ENCODE results near the gene ZNF575.
A peak's percentile ranks its signal among the peaks of the same experiment; 100 is the strongest.

ZNF575 gene

GRCh38 chr19:43574424-43575155, 41.6 kb downstream of the ZNF575 start:
- Histone ChIP-seq H3K36me3 (replicated peaks) (no peaks in the 10 kb centered on the region), H3K27me3 (replicated peaks) (no peaks in the 10 kb centered on the region), H3K4me3 (ENCODE audit: low read depth, low read length) (peak overlapping the region; percentile 90), H3K27ac (peak overlapping the region; percentile 63)
- in situ Hi-C loops (cut with HindIII; ENCODE audit: low pct_ligation_motif_present, low sequenced_read_pairs), result no loop called here
- TF ChIP-seq CTCF (IDR thresholded peaks at IDR 0.05; ENCODE audit: low read depth, low read length, missing control alignments), result no peak
- DNase-seq, result peak; percentile 22

- peak; percentile 97 for DNase-seq
- Histone ChIP-seq H3K4me3 (ENCODE audit: low read depth, low read length) (peak within 1 kb of the TSS; percentile 90), H3K27me3 (replicated peaks) (no peaks in the 10 kb centered on the region), H3K36me3 (replicated peaks) (no peaks in the 10 kb centered on the region), H3K27ac (peak within 1 kb of the TSS; percentile 63)
- no peak for TF ChIP-seq CTCF (IDR thresholded peaks at IDR 0.05; ENCODE audit: low read depth, low read length, missing control alignments)
- in situ Hi-C loops (cut with HindIII; ENCODE audit: low pct_ligation_motif_present, low sequenced_read_pairs), result no loop called here
These were observed 42.4 kb downstream of the ZNF575 start, which contains the start of the genes PINLYP and XRCC1 for GRCh38 chr19:43575156-43575950. Gene PINLYP, plus strand, starts transcription at chr19:43575801. Its CDS starts 1,391 bp downstream, at chr19:43577192. Gene XRCC1, minus strand, starts transcription at chr19:43575527. Its CDS starts 69 bp downstream, at chr19:43575458.

GRCh38 chr19:43575955-43576878, 43.2 kb downstream of the ZNF575 start:
- DNase-seq, result no peak
- H3K27me3 ChIP-seq (replicated peaks), result no peaks in the 10 kb centered on the region
- in situ Hi-C loops (cut with HindIII; ENCODE audit: low pct_ligation_motif_present, low sequenced_read_pairs), result no loop called here
- H3K36me3 ChIP-seq (replicated peaks), result no peaks in the 10 kb centered on the region
- H3K27ac ChIP-seq, result peak overlapping the region; percentile 50
- H3K4me3 ChIP-seq (ENCODE audit: low read depth, low read length), result peak overlapping the region; percentile 48
- TF ChIP-seq CTCF (IDR thresholded peaks at IDR 0.05; ENCODE audit: low read depth, low read length, missing control alignments), result no peak

- TF ChIP-seq CTCF (IDR thresholded peaks at IDR 0.05; ENCODE audit: low read depth, low read length, missing control alignments), result no peak
- Histone ChIP-seq H3K27ac (no peak overlapping the region), H3K36me3 (replicated peaks) (no peaks in the 10 kb centered on the region), H3K27me3 (replicated peaks) (no peaks in the 10 kb centered on the region), H3K4me3 (ENCODE audit: low read depth, low read length) (no peak overlapping the region)
- in situ Hi-C loops (cut with HindIII; ENCODE audit: low pct_ligation_motif_present, low sequenced_read_pairs), result no loop called here
- DNase-seq, result no peak
These were observed 45.8 kb downstream of the ZNF575 start for GRCh38 chr19:43578787-43579186.

GRCh38 chr19:43581467-43581866, 48.5 kb downstream of the ZNF575 start:
- Histone ChIP-seq H3K4me3 (ENCODE audit: low read depth, low read length) (no peak overlapping the region), H3K27ac (no peak overlapping the region), H3K27me3 (replicated peaks) (no peaks in the 10 kb centered on the region), H3K36me3 (replicated peaks) (peaks cover 2% of the 10 kb centered on the region)
- no peak for DNase-seq
- in situ Hi-C loops (cut with HindIII; ENCODE audit: low pct_ligation_motif_present, low sequenced_read_pairs), result no loop called here
- no peak for TF ChIP-seq CTCF (IDR thresholded peaks at IDR 0.05; ENCODE audit: low read depth, low read length, missing control alignments)

Measured in brain microvascular endothelial cell (primary cell).